CD4-positive, CD25-positive, alpha-beta regulatory T cell (primary cell): Measurements from ENCODE around the gene LARGE2. TPM values are rescaled to one million over a fixed set of nuclear protein-coding genes. Genes with fewer than 3 reads are reported as not detected.
A peak's percentile ranks its signal among the peaks of the same experiment; 100 is the strongest.

Source experiments
- ATAC-seq, 2 donors: fragments of 150-1000 bp; cut with Tn5 transposase; one replicate each; pipeline ENCODE4 v1.10.0; 2021; ENCODE audit warnings: low read depth in 2 of 2, moderate number of reproducible peaks in 2 of 2, moderate library complexity in 1 of 2
- DNase-seq, 3 donors: peaks; one replicate each; pipeline versions ENCODE4 v3.0.0 to v3.0.0-alpha.2; 2012 to 2022; ENCODE audit warnings: mixed read lengths in 1 of 3
- H3K27ac ChIP-seq: one replicate; pipeline ENCODE4 v1.7.0; 2013; ENCODE audit warnings: mild to moderate bottlenecking, low read length; ENCODE audit not compliant: insufficient read depth, poor library complexity, severe bottlenecking
- H3K27me3 ChIP-seq: one replicate; pipeline ENCODE4 v1.7.0; 2013; ENCODE audit warnings: low read length; ENCODE audit not compliant: control insufficient read depth, insufficient read depth
- H3K36me3 ChIP-seq: one replicate; pipeline ENCODE4 v1.7.0; 2013; ENCODE audit warnings: mild to moderate bottlenecking, low read length, moderate library complexity; ENCODE audit not compliant: control insufficient read depth, insufficient read depth
- H3K4me1 ChIP-seq: 2 replicates; pipeline ENCODE4 v1.7.0; 2013; ENCODE audit warnings: mild to moderate bottlenecking, low read length; ENCODE audit not compliant: insufficient read depth, control insufficient read depth, poor library complexity, severe bottlenecking
- H3K4me3 ChIP-seq: one replicate; pipeline ENCODE4 v1.7.0; 2013; ENCODE audit warnings: low read depth, mild to moderate bottlenecking, low read length, moderate library complexity
- H3K9me3 ChIP-seq, 2 experiments: 1 replicate in 1 of 2; 2 replicates in 1 of 2; pipeline ENCODE4 v1.7.0; 2013; ENCODE audit warnings: low read length in 2 of 2, mild to moderate bottlenecking in 1 of 2, moderate library complexity in 1 of 2; ENCODE audit not compliant: control insufficient read depth in 2 of 2
- H3K27ac Mint-ChIP-seq, 3 donors: one replicate each; pipeline ENCODE4 v1.8.0; 2020 to 2022; ENCODE audit warnings: mild to moderate bottlenecking in 3 of 3, mixed read lengths in 3 of 3, moderate library complexity in 2 of 3
- H3K27me3 Mint-ChIP-seq: one replicate; pipeline ENCODE4 v1.8.0; 2022; ENCODE audit warnings: mild to moderate bottlenecking, mixed read lengths
- H3K36me3 Mint-ChIP-seq: one replicate; pipeline ENCODE4 v1.8.0; 2020; ENCODE audit warnings: mixed read lengths
- H3K4me1 Mint-ChIP-seq, 4 donors: one replicate each; pipeline ENCODE4 v1.8.0; 2020 to 2022; ENCODE audit warnings: mixed read lengths in 4 of 4, mild to moderate bottlenecking in 1 of 4
- H3K4me3 Mint-ChIP-seq, 4 donors: one replicate each; pipeline ENCODE4 v1.8.0; 2020 to 2022; ENCODE audit warnings: mild to moderate bottlenecking in 4 of 4, mixed read lengths in 4 of 4, moderate library complexity in 3 of 4
- H3K9me3 Mint-ChIP-seq, 7 donors: one replicate each; pipeline ENCODE4 v1.8.0; 2020 to 2022; ENCODE audit warnings: mixed read lengths in 7 of 7, mild to moderate bottlenecking in 3 of 7, moderate library complexity in 2 of 7
- polyA plus RNA-seq, 4 donors: library from polyadenylated mRNA; unstranded; fragments of 300-500 nt; fragmentation: Illumina TruSeq; gene quantifications; one replicate each; pipeline ENCODE4 v1.2.3, GENCODE V29; 2021
- total RNA-seq: library from RNA; stranded (reverse); gene quantifications from one replicate; pipeline ENCODE4 v1.2.3, GENCODE V29; 2022

The LARGE2 gene
- total and polyA plus RNA-seq, 5 donors from 2014 or later, result 0.65 to 4.2 (median 1.5) TPM

- Mint-ChIP-seq H3K9me3 (no peaks in the 10 kb centered on the region), H3K27ac (no peak overlapping the region), H3K4me3 (no peak overlapping the region), H3K36me3 (peaks cover 23% of the 10 kb centered on the region), H3K27me3 (no peaks in the 10 kb centered on the region), H3K4me1 (no peaks in the 10 kb centered on the region)
- Histone ChIP-seq H3K4me1 (no peaks in the 10 kb centered on the region), H3K9me3 (no peaks in the 10 kb centered on the region), H3K27me3 (no peaks in the 10 kb centered on the region), H3K36me3 (peaks cover 60% of the 10 kb centered on the region), H3K4me3 (no peak overlapping the region), H3K27ac (no peak overlapping the region)
- DNase-seq (peak; percentile 41 to 71 (median 69)), ATAC-seq (peak; percentile 88)
These were observed 42.5 kb downstream of the LARGE2 start for GRCh38 chr11:45964911-45965389.

DNA sequence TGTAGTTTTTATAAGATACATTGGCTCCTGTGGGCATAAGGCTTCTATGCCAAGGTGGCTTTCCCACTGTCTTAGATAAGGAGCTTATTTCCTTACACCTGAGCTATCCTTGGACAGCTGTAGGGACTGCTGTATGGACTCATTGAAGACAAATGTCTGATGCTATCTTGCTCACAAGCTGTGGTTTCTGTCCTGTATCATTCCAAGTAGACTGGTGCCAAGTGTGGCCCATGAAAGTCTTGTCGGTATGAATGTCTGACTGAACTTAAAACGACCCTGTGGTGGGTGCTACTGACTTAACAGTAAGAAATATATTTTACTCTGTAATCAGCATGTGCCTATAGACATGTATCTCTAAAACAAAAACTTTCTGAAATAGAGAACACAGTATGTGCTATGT lies 45.0 kb downstream of the LARGE2 start:
- peaks cover 59% of the 10 kb centered on the region for H3K36me3 ChIP-seq
- peaks cover 23% of the 10 kb centered on the region for H3K36me3 Mint-ChIP-seq
- H3K9me3 ChIP-seq, result no peaks in the 10 kb centered on the region
- H3K4me3 Mint-ChIP-seq, result no peak overlapping the region
- H3K27me3 ChIP-seq, result no peaks in the 10 kb centered on the region
- no peak overlapping the region for H3K27ac Mint-ChIP-seq
- no peak for DNase-seq
- no peak overlapping the region for H3K27ac ChIP-seq
- no peaks in the 10 kb centered on the region for H3K9me3 Mint-ChIP-seq
- no peaks in the 10 kb centered on the region for H3K4me1 Mint-ChIP-seq
- H3K4me3 ChIP-seq, result no peak overlapping the region
- no peaks in the 10 kb centered on the region for H3K4me1 ChIP-seq
- H3K27me3 Mint-ChIP-seq, result no peaks in the 10 kb centered on the region
- no peak for ATAC-seq

DNA sequence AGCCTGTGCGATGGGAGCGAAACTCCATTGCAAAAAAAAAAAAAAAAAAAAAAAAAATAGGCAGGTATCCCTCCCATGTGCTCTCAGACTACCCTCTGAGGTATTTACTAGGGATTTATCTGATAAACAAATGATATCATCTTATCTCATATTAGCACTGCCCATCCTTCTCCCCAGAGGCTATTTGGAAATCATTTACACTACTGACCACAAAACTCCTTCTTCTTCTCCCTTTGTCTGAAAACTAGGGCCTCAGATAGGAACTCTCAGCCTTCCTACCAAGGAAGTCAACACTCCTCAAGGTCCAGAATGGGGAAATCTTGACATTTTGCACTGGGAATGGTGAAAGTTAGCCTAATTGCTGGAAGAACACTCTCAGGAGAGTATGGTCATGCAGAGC lies 46.4 kb downstream of the LARGE2 start:
- Mint-ChIP-seq H3K27me3 (no peaks in the 10 kb centered on the region), H3K36me3 (peaks cover 23% of the 10 kb centered on the region)
- H3K36me3 ChIP-seq, result peaks cover 62% of the 10 kb centered on the region

DNA sequence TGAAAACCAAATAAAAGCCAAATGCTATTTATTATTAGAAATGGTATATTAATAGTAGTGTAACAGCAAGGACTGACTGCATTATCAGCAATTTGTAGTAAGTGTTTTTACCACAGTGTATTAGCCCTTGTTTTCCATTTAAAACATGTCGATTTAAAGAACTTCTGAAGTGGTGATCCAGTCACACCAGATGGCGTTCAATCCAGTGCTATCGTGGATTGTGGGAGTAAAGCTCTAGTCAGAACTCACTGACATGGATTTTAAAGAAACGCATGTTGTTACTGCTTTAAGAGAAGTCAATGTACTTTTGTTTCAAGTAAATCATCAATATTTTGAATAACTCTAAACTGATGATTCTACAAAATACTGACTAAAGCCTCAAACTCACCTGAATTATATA lies 51.1 kb downstream of the LARGE2 start:
- Mint-ChIP-seq H3K27me3 (no peaks in the 10 kb centered on the region), H3K4me3 (no peak overlapping the region), H3K36me3 (peaks cover 21% of the 10 kb centered on the region), H3K27ac (no peak overlapping the region), H3K9me3 (peaks cover 0 to 2% (median 0%) of the 10 kb centered on the region in 7 donors), H3K4me1 (no peaks in the 10 kb centered on the region)
- Histone ChIP-seq H3K9me3 (no peaks in the 10 kb centered on the region), H3K4me1 (no peaks in the 10 kb centered on the region), H3K4me3 (no peak overlapping the region), H3K27ac (no peak overlapping the region), H3K27me3 (no peaks in the 10 kb centered on the region), H3K36me3 (peaks cover 54% of the 10 kb centered on the region)
- DNase-seq (no peak), ATAC-seq (no peak)

More for the DNA sequence above, 46.4 kb downstream of the LARGE2 start:
- H3K27me3 ChIP-seq, result no peaks in the 10 kb centered on the region
- no peaks in the 10 kb centered on the region for H3K4me1 ChIP-seq
- no peaks in the 10 kb centered on the region for H3K9me3 ChIP-seq
- ATAC-seq (no peak), DNase-seq (no peak)
- no peak overlapping the region for H3K4me3 Mint-ChIP-seq
- H3K4me1 Mint-ChIP-seq, result no peaks in the 10 kb centered on the region
- no peak overlapping the region for H3K4me3 ChIP-seq
- no peaks in the 10 kb centered on the region for H3K9me3 Mint-ChIP-seq
- no peak overlapping the region for H3K27ac Mint-ChIP-seq
- H3K27ac ChIP-seq, result no peak overlapping the region

DNA sequence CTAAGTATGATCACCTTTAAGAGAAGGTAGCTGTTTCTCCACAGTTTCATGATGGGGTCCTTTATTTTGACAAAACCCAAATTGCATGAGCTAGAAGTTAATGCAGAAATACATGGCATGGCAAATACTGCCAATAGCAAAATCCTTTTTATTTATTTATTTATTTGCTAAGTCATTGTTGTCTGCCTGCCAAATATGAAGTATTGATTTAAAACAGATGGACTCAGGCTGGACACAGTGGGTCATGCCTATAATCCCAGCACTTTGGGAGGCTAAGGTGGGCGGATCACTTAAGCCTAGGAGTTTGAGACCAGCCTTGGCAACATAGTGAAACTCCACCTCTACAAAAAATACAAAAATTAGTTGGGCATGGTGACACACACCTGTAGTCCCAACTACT lies 52.4 kb downstream of the LARGE2 start:
- H3K27ac ChIP-seq, result no peak overlapping the region
- no peaks in the 10 kb centered on the region for H3K9me3 ChIP-seq
- Mint-ChIP-seq H3K27me3 (no peaks in the 10 kb centered on the region), H3K4me1 (no peaks in the 10 kb centered on the region), H3K36me3 (peaks cover 21% of the 10 kb centered on the region), H3K27ac (no peak overlapping the region), H3K4me3 (no peak overlapping the region), H3K9me3 (peaks cover 0 to 2% (median 0%) of the 10 kb centered on the region in 7 donors)
- no peaks in the 10 kb centered on the region for H3K4me1 ChIP-seq
- no peak for DNase-seq
- H3K27me3 ChIP-seq, result no peaks in the 10 kb centered on the region
- H3K4me3 ChIP-seq, result no peak overlapping the region
- ATAC-seq, result no peak
- H3K36me3 ChIP-seq, result peaks cover 53% of the 10 kb centered on the region

Other genes with a start within 250 kb of the LARGE2 start
- gene SLC35C1, start 117.5 kb upstream of the LARGE2 start, total RNA-seq, result 8.1 TPM
- 10 to 100 TPM in 3 of 4 donors, 1 to 10 TPM in 1; 9.2 to 18.4 (median 13.6) TPM for gene SLC35C1, start 117.5 kb upstream of the LARGE2 start, polyA plus RNA-seq
- 183 TPM for gene CRY2, start 75.2 kb upstream of the LARGE2 start, total RNA-seq
- gene CRY2, start 75.2 kb upstream of the LARGE2 start, polyA plus RNA-seq, result 10 to 100 TPM; 23.4 to 34.1 (median 27.0) TPM
- gene MAPK8IP1, start 37.0 kb upstream of the LARGE2 start, total RNA-seq, result 4.1 TPM
- gene MAPK8IP1, start 37.0 kb upstream of the LARGE2 start, polyA plus RNA-seq, result under 1 TPM in 1 of 4 donors, not detected in 3; 0.18 TPM
- gene FREY1, start 15.4 kb upstream of the LARGE2 start, total RNA-seq, result 1.8 TPM
- gene FREY1, start 15.4 kb upstream of the LARGE2 start, polyA plus RNA-seq, result not detected
- gene PEX16, start 4.8 kb upstream of the LARGE2 start, total RNA-seq, result 64.1 TPM
- 10 to 100 TPM; 52.6 to 62.0 (median 59.3) TPM for gene PEX16, start 4.8 kb upstream of the LARGE2 start, polyA plus RNA-seq
- 111 TPM for gene PHF21A, start 198.8 kb downstream of the LARGE2 start, total RNA-seq
- gene PHF21A, start 198.8 kb downstream of the LARGE2 start, polyA plus RNA-seq, result 10 to 100 TPM in 1 of 4 donors, 1 to 10 TPM in 3; 6.0 to 11.3 (median 7.8) TPM